Activated B cell treated with CpG ODN at 0.5 μM for 24 hours (primary cell): ENCODE results near the gene SENP1. TPM values are rescaled to one million over a fixed set of nuclear protein-coding genes. Genes with fewer than 3 reads are reported as not detected.

Experiments used
- ATAC-seq: fragments of 200-7000 bp; cut with Tn5 transposase; one replicate; pipeline ENCODE4 v1.10.0; 2021; ENCODE audit warnings: low read depth, mild to moderate bottlenecking, moderate library complexity
- CTCF ChIA-PET: fragments of 350-600 bp; sonication (Branson Sonifier 250); formaldehyde crosslinking; loops from one replicate; lab custom pipeline; 2021; ENCODE audit warnings: antibody characterized with exemption; lab: Charles Lee
- POLR2A ChIA-PET: fragments of 350-600 bp; sonication (Branson Sonifier 250); formaldehyde crosslinking; loops from one replicate; lab custom pipeline; 2021; ENCODE audit warnings: antibody characterized with exemption; lab: Charles Lee
- DNase-seq: peaks from one replicate; pipeline ENCODE4 v3.0.0; 2022
- H3K27ac Mint-ChIP-seq: one replicate; pipeline ENCODE4 v1.8.0; 2020; ENCODE audit warnings: mixed read lengths
- H3K27me3 Mint-ChIP-seq: one replicate; pipeline ENCODE4 v1.8.0; 2021; ENCODE audit warnings: mixed read lengths
- H3K36me3 Mint-ChIP-seq: one replicate; pipeline ENCODE4 v1.8.0; 2021; ENCODE audit warnings: low read depth, mixed read lengths
- H3K4me1 Mint-ChIP-seq: one replicate; pipeline ENCODE4 v1.8.0; 2021; ENCODE audit warnings: mixed read lengths
- H3K4me3 Mint-ChIP-seq: one replicate; pipeline ENCODE4 v1.8.0; 2020; ENCODE audit warnings: mild to moderate bottlenecking, mixed read lengths
- H3K9me3 Mint-ChIP-seq: one replicate; pipeline ENCODE4 v1.8.0; 2020; ENCODE audit warnings: mixed read lengths
- CTCF ChIP-seq: fragments of 200-600 bp; IDR thresholded peaks from one replicate; pipeline ENCODE4 v1.8.0; 2022; ENCODE audit warnings: antibody characterized with exemption, mild to moderate bottlenecking
- intact Hi-C: fragments of 100-400 bp; cut with micrococcal nuclease; formaldehyde crosslinking; loops from one replicate; pipeline ENCODE4 v1.15.1; 2024
- total RNA-seq: library from RNA; stranded (reverse); gene quantifications from 2 replicates; pipeline ENCODE4 v1.2.3, GENCODE V29; 2022

The SENP1 gene
- total RNA-seq, 1 donor from 2014 or later: 43.2 TPM

GRCh38 chr12:48142818-48143674, 37.2 kb upstream of the SENP1 start:
- no peak for DNase-seq
- no peak overlapping the region for H3K27ac Mint-ChIP-seq
- H3K4me3 Mint-ChIP-seq: no peak overlapping the region
- ChIA-PET POLR2A (interaction anchor here (0.7 kb wide), 1 partner anchor 61 kb away, joined by 3 read pairs; no protein-coding TSS in a partner anchor), CTCF (no interaction called here)
- no peak for ATAC-seq
- no peaks in the 10 kb centered on the region for H3K9me3 Mint-ChIP-seq
- no peaks in the 10 kb centered on the region for H3K27me3 Mint-ChIP-seq
- TF ChIP-seq CTCF: no peak
- no peaks in the 10 kb centered on the region for H3K4me1 Mint-ChIP-seq
- intact Hi-C loops: no loop called here
- peaks cover 81% of the 10 kb centered on the region for H3K36me3 Mint-ChIP-seq

DNA sequence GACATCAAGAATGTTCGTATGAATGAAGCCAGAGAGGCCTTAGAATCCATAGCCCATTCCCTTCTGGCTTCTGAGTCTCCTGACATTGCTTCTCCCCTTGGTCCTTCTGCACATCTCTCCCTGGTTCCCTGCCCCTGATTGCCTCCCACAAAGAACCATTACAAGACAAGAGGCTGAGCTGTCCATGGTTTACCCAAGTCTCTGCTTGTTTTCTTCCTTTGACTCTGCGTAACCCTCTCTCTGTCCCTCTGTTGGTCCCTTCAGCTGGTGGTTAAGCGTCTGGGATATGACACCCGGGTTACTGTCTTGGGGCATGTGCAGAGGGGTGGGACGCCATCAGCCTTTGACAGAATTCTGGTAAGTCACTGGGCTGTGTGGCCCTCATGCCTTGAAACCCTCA, 29.1 kb upstream of the SENP1 start:
- no peak for TF ChIP-seq CTCF
- no peak overlapping the region for H3K27ac Mint-ChIP-seq
- POLR2A ChIA-PET: interaction anchor here (0.7 kb wide), 1 partner anchor 1606 kb away, joined by 3 read pairs; the partner anchor contains the start of gene TMBIM6
- CTCF ChIA-PET: no interaction called here
- no peaks in the 10 kb centered on the region for H3K9me3 Mint-ChIP-seq
- intact Hi-C loops: no loop called here
- H3K27me3 Mint-ChIP-seq: no peaks in the 10 kb centered on the region
- H3K4me1 Mint-ChIP-seq: no peaks in the 10 kb centered on the region
- ATAC-seq (no peak), DNase-seq (no peak)
- H3K4me3 Mint-ChIP-seq: no peak overlapping the region
- peaks cover 75% of the 10 kb centered on the region for H3K36me3 Mint-ChIP-seq

GRCh38 chr12:48132826-48133225, 26.9 kb upstream of the SENP1 start:
- Mint-ChIP-seq H3K4me1 (no peaks in the 10 kb centered on the region), H3K27ac (no peak overlapping the region), H3K9me3 (no peaks in the 10 kb centered on the region), H3K4me3 (no peak overlapping the region), H3K27me3 (no peaks in the 10 kb centered on the region), H3K36me3 (peaks cover 76% of the 10 kb centered on the region)
- no peak for DNase-seq
- ChIA-PET POLR2A (interaction anchor here (0.6 kb wide), 1 partner anchor 24 kb away, joined by 3 read pairs; no protein-coding TSS in a partner anchor), CTCF (no interaction called here)
- intact Hi-C loops: no loop called here
- no peak for ATAC-seq
- no peak for TF ChIP-seq CTCF

- ATAC-seq (no peak), DNase-seq (no peak)
- intact Hi-C loops: no loop called here
- ChIA-PET CTCF (no interaction called here), POLR2A (interaction anchor here (0.5 kb wide), 1 partner anchor 870 kb away, joined by 4 read pairs; no protein-coding TSS in a partner anchor)
- H3K9me3 Mint-ChIP-seq: no peaks in the 10 kb centered on the region
- H3K27ac Mint-ChIP-seq: no peak overlapping the region
- H3K36me3 Mint-ChIP-seq: peaks cover 80% of the 10 kb centered on the region
- no peak for TF ChIP-seq CTCF
- H3K27me3 Mint-ChIP-seq: no peaks in the 10 kb centered on the region
- no peak overlapping the region for H3K4me3 Mint-ChIP-seq
- no peaks in the 10 kb centered on the region for H3K4me1 Mint-ChIP-seq
Measured at GRCh38 chr12:48131517-48131916, 25.6 kb upstream of the SENP1 start.

DNA sequence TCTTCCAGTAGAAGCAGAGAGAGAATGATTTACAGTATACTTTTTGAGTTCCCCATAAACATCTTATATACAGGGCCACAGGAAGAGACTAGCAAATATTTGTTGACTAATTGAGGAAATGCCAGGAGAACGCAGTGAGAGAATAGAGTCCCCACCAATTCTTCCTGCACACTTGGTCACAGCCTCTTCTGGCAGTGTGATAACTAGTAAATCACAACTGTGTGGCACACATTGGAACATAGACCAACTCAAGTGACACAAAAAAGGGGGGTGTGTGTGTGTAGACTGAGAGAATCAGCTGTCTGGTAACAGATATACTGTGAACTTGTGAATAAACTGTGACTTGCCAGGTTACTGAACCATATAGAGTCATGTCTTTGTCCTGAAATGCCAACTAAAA, 23.5 kb upstream of the SENP1 start:
- POLR2A ChIA-PET: interaction anchor here (0.7 kb wide), 1 partner anchor 30 kb away, joined by 4 read pairs; no protein-coding TSS in a partner anchor
- no peaks in the 10 kb centered on the region for H3K4me1 Mint-ChIP-seq
- H3K9me3 Mint-ChIP-seq: no peaks in the 10 kb centered on the region
- H3K27me3 Mint-ChIP-seq: no peaks in the 10 kb centered on the region
- H3K27ac Mint-ChIP-seq: no peak overlapping the region
- CTCF ChIA-PET: no interaction called here
- H3K4me3 Mint-ChIP-seq: no peak overlapping the region
- no peak for TF ChIP-seq CTCF
- DNase-seq: no peak
- intact Hi-C loops: no loop called here
- H3K36me3 Mint-ChIP-seq: peaks cover 81% of the 10 kb centered on the region
- no peak for ATAC-seq
